Activated CD4-positive, alpha-beta T cell treated with anti-CD3 and anti-CD28 coated beads, Interleukin-2, amount 50 U/mL, for 1 hour (primary cell): ENCODE results near the gene PLCB1.

ENCODE experiments used
- DNase-seq: peaks from one replicate; pipeline ENCODE4 v3.0.0-alpha.2; 2020

Gene PLCB1

GRCh38 chr20:8749101-8749500, 617.0 kb downstream of the PLCB1 start:
- DNase-seq = no peak

- DNase-seq = no peak
Measured at GRCh38 chr20:8749986-8750385, 617.9 kb downstream of the PLCB1 start.

- DNase-seq = no peak
Measured at GRCh38 chr20:8755340-8756118, 623.5 kb downstream of the PLCB1 start.

GRCh38 chr20:8756410-8756809, 624.3 kb downstream of the PLCB1 start:
- no peak for DNase-seq

GRCh38 chr20:8757146-8757545, 625.1 kb downstream of the PLCB1 start:
- no peak for DNase-seq

- no peak for DNase-seq
Measured at GRCh38 chr20:8764344-8764962, 632.4 kb downstream of the PLCB1 start.

GRCh38 chr20:8766868-8767390, 634.9 kb downstream of the PLCB1 start:
- no peak for DNase-seq

- no peak for DNase-seq
Measured at GRCh38 chr20:8774412-8774811, 642.3 kb downstream of the PLCB1 start.

GRCh38 chr20:8777911-8778310, 645.8 kb downstream of the PLCB1 start:
- no peak for DNase-seq

GRCh38 chr20:8778387-8778786, 646.3 kb downstream of the PLCB1 start:
- DNase-seq = no peak

GRCh38 chr20:8780915-8781314, 648.8 kb downstream of the PLCB1 start:
- no peak for DNase-seq

- DNase-seq = no peak
Measured at GRCh38 chr20:8782804-8783203, 650.7 kb downstream of the PLCB1 start.

GRCh38 chr20:8783734-8784133, 651.7 kb downstream of the PLCB1 start:
- no peak for DNase-seq

- no peak for DNase-seq
Measured at GRCh38 chr20:8786383-8786782, 654.3 kb downstream of the PLCB1 start.

- DNase-seq = no peak
Measured at GRCh38 chr20:8787090-8787489, 655.0 kb downstream of the PLCB1 start.

GRCh38 chr20:8788275-8788674, 656.2 kb downstream of the PLCB1 start:
- no peak for DNase-seq

GRCh38 chr20:8788831-8789230, 656.8 kb downstream of the PLCB1 start:
- no peak for DNase-seq

GRCh38 chr20:8790442-8791074, 658.5 kb downstream of the PLCB1 start:
- DNase-seq = no peak

GRCh38 chr20:8795404-8795803, 663.3 kb downstream of the PLCB1 start:
- DNase-seq = no peak

- DNase-seq = no peak
Measured at GRCh38 chr20:8796088-8796660, 664.1 kb downstream of the PLCB1 start.

- DNase-seq = no peak
Measured at GRCh38 chr20:8798505-8798904, 666.4 kb downstream of the PLCB1 start.

- no peak for DNase-seq
Measured at GRCh38 chr20:8800089-8800488, 668.0 kb downstream of the PLCB1 start.

GRCh38 chr20:8801686-8802085, 669.6 kb downstream of the PLCB1 start:
- no peak for DNase-seq

- DNase-seq = no peak
Measured at GRCh38 chr20:8803065-8803464, 671.0 kb downstream of the PLCB1 start.
